ENCODE results near the gene CNIH2.

GRCh38 chr11:66261578-66261977 is 16.4 kb upstream of the CNIH2 start:
- TF ChIP-seq, protein P1, sequence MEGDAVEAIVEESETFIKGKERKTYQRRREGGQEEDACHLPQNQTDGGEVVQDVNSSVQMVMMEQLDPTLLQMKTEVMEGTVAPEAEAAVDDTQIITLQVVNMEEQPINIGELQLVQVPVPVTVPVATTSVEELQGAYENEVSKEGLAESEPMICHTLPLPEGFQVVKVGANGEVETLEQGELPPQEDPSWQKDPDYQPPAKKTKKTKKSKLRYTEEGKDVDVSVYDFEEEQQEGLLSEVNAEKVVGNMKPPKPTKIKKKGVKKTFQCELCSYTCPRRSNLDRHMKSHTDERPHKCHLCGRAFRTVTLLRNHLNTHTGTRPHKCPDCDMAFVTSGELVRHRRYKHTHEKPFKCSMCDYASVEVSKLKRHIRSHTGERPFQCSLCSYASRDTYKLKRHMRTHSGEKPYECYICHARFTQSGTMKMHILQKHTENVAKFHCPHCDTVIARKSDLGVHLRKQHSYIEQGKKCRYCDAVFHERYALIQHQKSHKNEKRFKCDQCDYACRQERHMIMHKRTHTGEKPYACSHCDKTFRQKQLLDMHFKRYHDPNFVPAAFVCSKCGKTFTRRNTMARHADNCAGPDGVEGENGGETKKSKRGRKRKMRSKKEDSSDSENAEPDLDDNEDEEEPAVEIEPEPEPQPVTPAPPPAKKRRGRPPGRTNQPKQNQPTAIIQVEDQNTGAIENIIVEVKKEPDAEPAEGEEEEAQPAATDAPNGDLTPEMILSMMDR (IDR thresholded peaks at IDR 0.05) = no peak
- no peak for TF ChIP-seq EZH2 (IDR thresholded peaks at IDR 0.05; ENCODE audit: borderline replicate concordance, insufficient read depth, low read depth, low read length, poor library complexity, severe bottlenecking)
